Measurements from ENCODE around the gene COLGALT1. TPM values are rescaled to one million over a fixed set of nuclear protein-coding genes. Genes with fewer than 3 reads are reported as not detected.
"Not testable (repeated sequence)": the region's sequence is repeated elsewhere in the genome, so short reads cannot be mapped to it uniquely, and the experiment has no call there.

The COLGALT1 gene
- total RNA-seq (22.3 TPM), polyA plus RNA-seq (69.5 TPM)
- long read RNA-seq, donor 1, partial matches to known transcripts: 0 of 1 reads
- long read RNA-seq, donor 1, other reads (novel, unspliced or antisense): 0 of 1 reads
- long read RNA-seq, donor 2, transcript COLGALT1-201 (12 exons, 3,704 nt): major isoform, 10 of 14 reads
- long read RNA-seq, donor 2, partial matches to known transcripts: 0 of 14 reads
- long read RNA-seq, donor 2, other reads (novel, unspliced or antisense): 0 of 14 reads
- long read RNA-seq, donor 3, transcript COLGALT1-201 (12 exons, 3,704 nt): major isoform, 5 of 8 reads
- long read RNA-seq, donor 3, partial matches to known transcripts: 0 of 8 reads
- long read RNA-seq, donor 3, other reads (novel, unspliced or antisense): 0 of 8 reads
- long read RNA-seq, donor 4, transcript COLGALT1-201 (12 exons, 3,704 nt): major isoform, 5 of 8 reads
- long read RNA-seq, donor 4, partial matches to known transcripts: 0 of 8 reads
- long read RNA-seq, donor 4, other reads (novel, unspliced or antisense): 0 of 8 reads
- long read RNA-seq, donor 5, transcript COLGALT1-202 (2 exons, 2,941 nt): minor isoform, 7 of 25 reads
- long read RNA-seq, donor 5, transcript COLGALT1-201 (12 exons, 3,704 nt): major isoform, 11 of 25 reads
- long read RNA-seq, donor 5, partial matches to known transcripts: 7 of 25 reads
- long read RNA-seq, donor 5, other reads (novel, unspliced or antisense): 0 of 25 reads
- long read RNA-seq, donor 6, transcript COLGALT1-201 (12 exons, 3,704 nt): major isoform, 8 of 11 reads
- long read RNA-seq, donor 6, partial matches to known transcripts: 0 of 11 reads
- long read RNA-seq, donor 6, other reads (novel, unspliced or antisense): 0 of 11 reads
- long read RNA-seq, donor 7, partial matches to known transcripts: 38 of 43 reads
- long read RNA-seq, donor 7, other reads (novel, unspliced or antisense): 0 of 43 reads
- long read RNA-seq, donor 8, transcript COLGALT1-201 (12 exons, 3,704 nt): major isoform, 7 of 10 reads
- long read RNA-seq, donor 8, partial matches to known transcripts: 0 of 10 reads
- long read RNA-seq, donor 8, other reads (novel, unspliced or antisense): 0 of 10 reads
- long read RNA-seq, donor 9, partial matches to known transcripts: 0 of 7 reads
- long read RNA-seq, donor 9, other reads (novel, unspliced or antisense): 0 of 7 reads
- long read RNA-seq, donor 10, partial matches to known transcripts: 16 of 19 reads
- long read RNA-seq, donor 10, other reads (novel, unspliced or antisense): 0 of 19 reads

GRCh38 chr19:17555480-17555928 is at the start of gene COLGALT1:
Gene COLGALT1 (plus strand): TSS chr19:17555649. CDS start chr19:17555714, 65 bp downstream.
- H3K4me1 ChIP-seq (ENCODE audit: control insufficient read depth in 2 of 2, insufficient read depth in 2 of 2, low read length in 2 of 2): peaks cover 6 to 17% of the 10 kb centered on the region in 2 donors

GRCh38 chr19:17506745-17507144 is 48.7 kb upstream of the COLGALT1 start:
- Histone ChIP-seq H3K27ac (ENCODE audit: low read depth in 1 of 2, low read length in 1 of 2) (no peak overlapping the region), H3K4me3 (ENCODE audit: low read length in 2 of 2) (no peak overlapping the region), H3K4me1 (ENCODE audit: control insufficient read depth in 2 of 2, insufficient read depth in 2 of 2, low read length in 2 of 2) (peaks cover 6 to 8% of the 10 kb centered on the region in 2 donors), H3K36me3 (ENCODE audit: control insufficient read depth in 2 of 2, insufficient read depth in 2 of 2, low read length in 1 of 2) (peaks cover 2 to 8% of the 10 kb centered on the region in 2 donors), H3K9me3 (ENCODE audit: control insufficient read depth in 2 of 2, insufficient read depth in 1 of 2, low read length in 1 of 2) (no peaks in the 10 kb centered on the region), H3K27me3 (ENCODE audit: control insufficient read depth in 2 of 2, insufficient read depth in 1 of 2, low read length in 1 of 2) (no peaks in the 10 kb centered on the region)
- 70% methylated on average over 9 of the region's 9 CpGs for whole genome bisulfite sequencing
- no peak for DNase-seq (ENCODE audit: low read depth in 6 of 9, low spot score in 9 of 9)

More at GRCh38 chr19:17555480-17555928, at the start of gene COLGALT1:
- H3K36me3 ChIP-seq (ENCODE audit: control insufficient read depth in 2 of 2, insufficient read depth in 2 of 2, low read length in 1 of 2): peaks cover 18 to 20% of the 10 kb centered on the region in 2 donors
- peak within 1 kb of the TSS; percentile 7 to 65 for H3K27ac ChIP-seq (ENCODE audit: low read depth in 1 of 2, low read length in 1 of 2)
- H3K4me3 ChIP-seq (ENCODE audit: low read length in 2 of 2): peak within 1 kb of the TSS; percentile 67 to 89
- no peaks in the 10 kb centered on the region for H3K27me3 ChIP-seq (ENCODE audit: control insufficient read depth in 2 of 2, insufficient read depth in 1 of 2, low read length in 1 of 2)
- WGBS: under 1% methylated on average over 64 of the region's 64 CpGs
- peak; percentile 89 to 99 (median 98) for DNase-seq (ENCODE audit: low read depth in 6 of 9, low spot score in 9 of 9)
- no peaks in the 10 kb centered on the region for H3K9me3 ChIP-seq (ENCODE audit: control insufficient read depth in 2 of 2, insufficient read depth in 1 of 2, low read length in 1 of 2)

- H3K4me3 ChIP-seq (ENCODE audit: low read length in 2 of 2); H3K9me3 ChIP-seq (ENCODE audit: control insufficient read depth in 2 of 2, insufficient read depth in 1 of 2, low read length in 1 of 2); DNase-seq (ENCODE audit: low read depth in 6 of 9, low spot score in 9 of 9); H3K27ac ChIP-seq (ENCODE audit: low read depth in 1 of 2, low read length in 1 of 2); H3K36me3 ChIP-seq (ENCODE audit: control insufficient read depth in 2 of 2, insufficient read depth in 2 of 2, low read length in 1 of 2); H3K27me3 ChIP-seq (ENCODE audit: control insufficient read depth in 2 of 2, insufficient read depth in 1 of 2, low read length in 1 of 2): not testable (repeated sequence)
- WGBS: 99% methylated on average over 3 of the region's 3 CpGs
- H3K4me1 ChIP-seq (ENCODE audit: control insufficient read depth in 2 of 2, insufficient read depth in 2 of 2, low read length in 2 of 2): peaks cover 12 to 15% of the 10 kb centered on the region in 2 donors
These were observed 46.9 kb upstream of the COLGALT1 start for GRCh38 chr19:17508558-17508933.

- H3K27me3 ChIP-seq (ENCODE audit: control insufficient read depth in 2 of 2, insufficient read depth in 1 of 2, low read length in 1 of 2): no peaks in the 10 kb centered on the region
- no peak for DNase-seq (ENCODE audit: low read depth in 6 of 9, low spot score in 9 of 9)
- H3K4me1 ChIP-seq (ENCODE audit: control insufficient read depth in 2 of 2, insufficient read depth in 2 of 2, low read length in 2 of 2): peaks cover 12 to 15% of the 10 kb centered on the region in 2 donors
- peaks cover 2 to 11% of the 10 kb centered on the region in 2 donors for H3K36me3 ChIP-seq (ENCODE audit: control insufficient read depth in 2 of 2, insufficient read depth in 2 of 2, low read length in 1 of 2)
- H3K9me3 ChIP-seq (ENCODE audit: control insufficient read depth in 2 of 2, insufficient read depth in 1 of 2, low read length in 1 of 2): no peaks in the 10 kb centered on the region
- peak overlapping the region in 1 of 2 donors; percentile 53 for H3K27ac ChIP-seq (ENCODE audit: low read depth in 1 of 2, low read length in 1 of 2)
- peak overlapping the region; percentile 81 to 83 for H3K4me3 ChIP-seq (ENCODE audit: low read length in 2 of 2)
- WGBS: 42% methylated on average over 13 of the region's 13 CpGs
These were observed 45.0 kb upstream of the COLGALT1 start for GRCh38 chr19:17510220-17510993.

- peaks cover 12 to 15% of the 10 kb centered on the region in 2 donors for H3K4me1 ChIP-seq (ENCODE audit: control insufficient read depth in 2 of 2, insufficient read depth in 2 of 2, low read length in 2 of 2)
- H3K4me3 ChIP-seq (ENCODE audit: low read length in 2 of 2): peak overlapping the region; percentile 81 to 83
- H3K36me3 ChIP-seq (ENCODE audit: control insufficient read depth in 2 of 2, insufficient read depth in 2 of 2, low read length in 1 of 2): peaks cover 8 to 12% of the 10 kb centered on the region in 2 donors
- under 1% methylated on average over 82 of the region's 82 CpGs for WGBS
- no peaks in the 10 kb centered on the region for H3K27me3 ChIP-seq (ENCODE audit: control insufficient read depth in 2 of 2, insufficient read depth in 1 of 2, low read length in 1 of 2)
- peak overlapping the region; percentile 93 to 94 for H3K27ac ChIP-seq (ENCODE audit: low read depth in 1 of 2, low read length in 1 of 2)
- DNase-seq (ENCODE audit: low read depth in 6 of 9, low spot score in 9 of 9): peak in 8 of 9 donors; percentile 57 to 92 (median 80)
- H3K9me3 ChIP-seq (ENCODE audit: control insufficient read depth in 2 of 2, insufficient read depth in 1 of 2, low read length in 1 of 2): peaks cover 0 to under 1% of the 10 kb centered on the region in 2 donors
These were observed 43.5 kb upstream of the COLGALT1 start for GRCh38 chr19:17511724-17512573.

- peak overlapping the region; percentile 81 to 83 for H3K4me3 ChIP-seq (ENCODE audit: low read length in 2 of 2)
- peaks cover 12 to 15% of the 10 kb centered on the region in 2 donors for H3K4me1 ChIP-seq (ENCODE audit: control insufficient read depth in 2 of 2, insufficient read depth in 2 of 2, low read length in 2 of 2)
- peaks cover 5 to 7% of the 10 kb centered on the region in 2 donors for H3K9me3 ChIP-seq (ENCODE audit: control insufficient read depth in 2 of 2, insufficient read depth in 1 of 2, low read length in 1 of 2)
- 40% methylated on average over 9 of the region's 9 CpGs for WGBS
- no peak for DNase-seq (ENCODE audit: low read depth in 6 of 9, low spot score in 9 of 9)
- peak overlapping the region; percentile 93 to 94 for H3K27ac ChIP-seq (ENCODE audit: low read depth in 1 of 2, low read length in 1 of 2)
- H3K27me3 ChIP-seq (ENCODE audit: control insufficient read depth in 2 of 2, insufficient read depth in 1 of 2, low read length in 1 of 2): no peaks in the 10 kb centered on the region
- H3K36me3 ChIP-seq (ENCODE audit: control insufficient read depth in 2 of 2, insufficient read depth in 2 of 2, low read length in 1 of 2): peaks cover 14 to 18% of the 10 kb centered on the region in 2 donors
These were observed 42.9 kb upstream of the COLGALT1 start for GRCh38 chr19:17512574-17512939.

GRCh38 chr19:17515408-17516149 is 39.9 kb upstream of the COLGALT1 start:
- H3K27me3 ChIP-seq (ENCODE audit: control insufficient read depth in 2 of 2, insufficient read depth in 1 of 2, low read length in 1 of 2): no peaks in the 10 kb centered on the region
- peaks cover 8 to 10% of the 10 kb centered on the region in 2 donors for H3K4me1 ChIP-seq (ENCODE audit: control insufficient read depth in 2 of 2, insufficient read depth in 2 of 2, low read length in 2 of 2)
- no peak overlapping the region for H3K27ac ChIP-seq (ENCODE audit: low read depth in 1 of 2, low read length in 1 of 2)
- peaks cover 17 to 27% of the 10 kb centered on the region in 2 donors for H3K36me3 ChIP-seq (ENCODE audit: control insufficient read depth in 2 of 2, insufficient read depth in 2 of 2, low read length in 1 of 2)
- 97% methylated on average over 15 of the region's 15 CpGs for WGBS
- peaks cover 6 to 10% of the 10 kb centered on the region in 2 donors for H3K9me3 ChIP-seq (ENCODE audit: control insufficient read depth in 2 of 2, insufficient read depth in 1 of 2, low read length in 1 of 2)
- no peak for DNase-seq (ENCODE audit: low read depth in 6 of 9, low spot score in 9 of 9)
- H3K4me3 ChIP-seq (ENCODE audit: low read length in 2 of 2): no peak overlapping the region

Data from thymus (tissue), 14 donors.